Activated CD4-positive, alpha-beta T cell treated with anti-CD3 and anti-CD28 coated beads, Interleukin-2, amount 50 U/mL, for 24 hours (primary cell): ENCODE results near the gene CALHM2.
"Not testable (repeated sequence)": the region's sequence is repeated elsewhere in the genome, so short reads cannot be mapped to it uniquely, and the experiment has no call there.

Source experiments
- DNase-seq, 2 donors: peaks; one replicate each; pipeline ENCODE4 v3.0.0-alpha.2; 2020; ENCODE audit warnings: low read depth in 1 of 2, low spot score in 1 of 2

Gene CALHM2

DNA sequence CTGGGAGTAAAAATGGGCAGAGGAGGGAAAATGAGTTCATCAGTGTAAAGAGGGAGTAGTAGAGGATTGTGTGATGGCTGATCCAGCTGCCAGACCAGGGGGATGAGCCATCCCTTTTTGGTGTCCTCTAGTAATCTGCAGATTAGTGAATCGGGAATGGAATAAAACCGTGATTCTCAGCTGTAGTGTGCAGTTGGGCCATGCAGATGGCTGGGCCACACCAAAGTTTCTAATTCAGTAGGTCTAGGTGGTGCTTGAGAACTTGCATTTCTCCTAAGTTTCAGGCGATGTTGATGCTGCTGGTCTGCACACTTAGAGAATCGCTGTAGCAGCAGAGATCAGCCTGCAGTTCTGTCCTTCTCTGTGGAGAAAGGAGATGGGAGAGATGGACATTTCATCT, 33.1 kb downstream of the CALHM2 start:
- DNase-seq: no peak

- DNase-seq: no peak
Measured at GRCh38 chr10:103417601-103418000, 34.6 kb downstream of the CALHM2 start.

- DNase-seq: not testable (repeated sequence)
Measured at GRCh38 chr10:103417148-103417469, 35.1 kb downstream of the CALHM2 start.

GRCh38 chr10:103416436-103417147, 35.6 kb downstream of the CALHM2 start:
- DNase-seq: peak in 1 of 2 donors; percentile 30

GRCh38 chr10:103415581-103415980, 36.6 kb downstream of the CALHM2 start:
- no peak for DNase-seq

DNA sequence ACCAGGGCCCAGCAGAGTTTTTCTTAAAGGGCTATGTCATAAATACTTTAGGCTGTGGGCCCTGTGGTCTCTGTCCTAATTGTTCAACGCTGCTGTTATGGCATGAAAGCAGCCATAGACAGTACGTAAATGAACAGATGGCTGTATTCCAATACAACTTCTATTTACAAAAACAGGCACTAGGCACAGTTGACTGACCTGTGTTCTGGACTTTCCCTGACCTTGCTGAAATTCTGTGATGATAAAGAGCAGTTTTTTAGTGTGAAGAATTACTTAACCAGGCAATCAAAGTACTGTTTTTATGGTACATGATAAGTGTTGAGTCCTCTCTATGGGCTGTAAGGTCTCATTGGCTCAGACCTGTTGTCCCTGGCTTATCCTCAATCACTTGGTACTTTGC, 38.6 kb downstream of the CALHM2 start:
- no peak for DNase-seq

GRCh38 chr10:103397191-103397825, 54.9 kb downstream of the CALHM2 start:
- no peak for DNase-seq

DNA sequence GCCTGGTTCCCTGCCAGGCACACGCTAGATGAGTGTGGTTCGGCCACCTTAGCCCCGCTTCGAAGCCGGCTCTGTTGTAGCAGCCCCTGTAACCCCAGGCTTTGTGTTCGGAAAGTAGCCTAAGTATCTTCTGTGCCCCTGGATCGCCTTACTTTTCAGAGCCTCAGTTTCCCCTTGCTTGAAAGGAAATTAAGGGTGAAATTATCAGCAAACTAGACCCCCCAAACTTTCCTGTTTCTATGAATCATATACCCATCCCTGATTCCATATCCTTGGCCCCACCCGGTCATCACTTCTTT, 55.4 kb downstream of the CALHM2 start:
- no peak for DNase-seq
